Heart right ventricle (tissue), 16 donors: ENCODE results near the gene MYCBP2. TPM values are rescaled to one million over a fixed set of nuclear protein-coding genes. Genes with fewer than 3 reads are reported as not detected.

Experiments
- ATAC-seq, 8 donors: fragments of 200-7000 bp; cut with Tn5 transposase; one replicate each; pipeline ENCODE4 v1.9.1; 2020; ENCODE audit warnings: mild to moderate bottlenecking in 8 of 8, moderate library complexity in 8 of 8, moderate number of reproducible peaks in 1 of 8
- DNase-seq, 2 donors: peaks; one replicate each; pipeline ENCODE4 v3.0.0-alpha.2; 2020
- H3K27ac ChIP-seq, 10 donors: fragments of 200-600 bp; sonication (generic) in 2 of 10; one replicate each; pipeline versions ENCODE4 v1.5.0 to v1.8.0; 2020 to 2022; ENCODE audit warnings: mild to moderate bottlenecking in 3 of 10
- H3K27me3 ChIP-seq, 7 donors: fragments of 200-600 bp; one replicate each; pipeline ENCODE4 v1.8.0; 2021 to 2022; ENCODE audit warnings: mild to moderate bottlenecking in 2 of 7
- H3K36me3 ChIP-seq, 9 donors: fragments of 200-600 bp; sonication (generic) in 1 of 9; one replicate each; pipeline versions ENCODE4 v1.5.0 to v1.8.0; 2020 to 2022; ENCODE audit warnings: mild to moderate bottlenecking in 2 of 9
- H3K4me1 ChIP-seq, 9 donors: fragments of 200-600 bp; sonication (generic) in 1 of 9; one replicate each; pipeline versions ENCODE4 v1.5.0 to v1.8.0; 2020 to 2022; ENCODE audit warnings: mild to moderate bottlenecking in 4 of 9
- H3K4me3 ChIP-seq, 10 donors: fragments of 200-600 bp; sonication (generic) in 2 of 10; one replicate each; pipeline versions ENCODE4 v1.5.0 to v1.8.0; 2020 to 2022; ENCODE audit warnings: mild to moderate bottlenecking in 7 of 10, moderate library complexity in 2 of 10
- H3K9me3 ChIP-seq, 11 donors: fragments of 200-600 bp in 10 of 11; sonication (generic) in 2 of 11; one replicate each; pipeline versions ENCODE4 v1.5.0 to v1.8.0; 2013 to 2022; ENCODE audit warnings: mild to moderate bottlenecking in 2 of 11, control low read depth in 1 of 11, moderate library complexity in 1 of 11
- WGBS, 2 donors: extraction: QIAGEN DNeasy Blood & Tissue Kit; methylation state at CpG; one replicate each; pipeline ENCODE4 v1.1.7; 2013; ENCODE audit warnings: inconsistent platforms in 1 of 2; 5-methylcytosine and 5-hydroxymethylcytosine counted together
- intact Hi-C, 10 donors: fragments of 100-400 bp; cut with DNase I; formaldehyde crosslinking; loops; one replicate each; pipeline versions ENCODE4 v1.11.1 to v1.14.2; 2022
- polyA plus RNA-seq, 2 donors: library from polyadenylated mRNA; stranded (reverse); fragments of 200-250 nt; gene quantifications; one replicate each; pipeline ENCODE4 v1.2.3, GENCODE V29; 2013
- total RNA-seq, 10 donors: library from RNA; stranded (reverse); fragmentation: NEBNext Ultra II Directional in 3 of 10; extraction: Animal tissue kit (Norgen Biotek cat#: 25700) in 3 of 10; gene quantifications; one replicate each; pipeline versions ENCODE4 v1.2.1 to v1.2.4, GENCODE V29; 2021 to 2023
- TF ChIP-seq, protein P1 (sequence below), 9 donors: fragments of 200-600 bp; sonication (generic) in 2 of 9; IDR thresholded peaks; one replicate each; pipeline versions ENCODE4 v1.5.0 to v1.8.0; 2021 to 2022; ENCODE audit warnings: antibody characterized with exemption in 9 of 9, mild to moderate bottlenecking in 5 of 9, moderate library complexity in 1 of 9
- donor health status: Arrhythmogenic right ventricular cardiomyopathy.
- donor health status: ischemic (EF 13 %, LVEDD 7.1; RV severe dilation, severe dysfunction).
- donor health status: healthy with polysubstance abuse.
- donor health status: DM: no; HTN: yes; CAD: no.
- donor health status: DM: no; HTN: no; CAD: no.
- donor health status: ischemic (EF 25% LVEDD 6.9; RV normal size, moderate dysfunction).
- donor health status: ischemic (EF 25% LVEDD 5.7; RV mildly dilated, moderate dysfunction).
- donor health status: healthy.
- donor health status: DM: yes; HTN: yes; CAD: no.
- donor health status: Ischemic cardiomyopathy.
- donor health status: ischemic (EF 35%, LVEDD 5.7; RV mildly dilated, moderate dysfunction).
- donor health status: nonischemic (EF 11% LVEDD 7.7; RV severe dilation, severe dysfunction).
- donor health status: DM: yes; HTN: yes; CAD: no.
- donor health status: PGD.
- donor health status: ischemic (EF 29% LVEDD 5.4; RV normal size, mild dysfunction).
- donor health status: nonischemic (EF 23%, LVEDD 6.1; RV moderate dilation, normal function).

Gene MYCBP2
- total and polyA plus RNA-seq, 12 donors, result 18.6 to 70.7 (median 52.4) TPM

DNA sequence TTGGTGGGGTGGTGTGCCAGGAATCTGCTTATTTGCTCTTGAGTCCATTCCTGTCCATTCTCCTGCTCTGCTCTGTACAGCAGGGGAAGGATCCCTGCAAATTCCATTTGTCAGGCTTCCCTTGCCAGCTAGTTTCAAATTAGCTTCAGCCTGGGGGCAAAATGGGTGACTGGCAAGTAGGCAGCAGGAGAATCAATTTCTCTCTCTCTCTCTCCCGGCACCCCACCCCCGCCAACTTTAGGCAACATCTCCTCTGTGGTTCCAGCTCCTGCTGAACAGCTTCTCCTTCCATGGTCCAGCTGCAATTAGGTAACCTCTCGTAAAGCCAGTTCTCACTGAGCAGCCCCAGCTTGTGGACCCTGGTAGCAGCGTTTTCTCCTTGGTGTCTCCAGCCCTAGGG, 6.7 kb upstream of the MYCBP2 start:
- H3K4me3 ChIP-seq, result no peak overlapping the region
- DNase-seq (no peak), ATAC-seq (no peak)
- TF ChIP-seq, protein P1, sequence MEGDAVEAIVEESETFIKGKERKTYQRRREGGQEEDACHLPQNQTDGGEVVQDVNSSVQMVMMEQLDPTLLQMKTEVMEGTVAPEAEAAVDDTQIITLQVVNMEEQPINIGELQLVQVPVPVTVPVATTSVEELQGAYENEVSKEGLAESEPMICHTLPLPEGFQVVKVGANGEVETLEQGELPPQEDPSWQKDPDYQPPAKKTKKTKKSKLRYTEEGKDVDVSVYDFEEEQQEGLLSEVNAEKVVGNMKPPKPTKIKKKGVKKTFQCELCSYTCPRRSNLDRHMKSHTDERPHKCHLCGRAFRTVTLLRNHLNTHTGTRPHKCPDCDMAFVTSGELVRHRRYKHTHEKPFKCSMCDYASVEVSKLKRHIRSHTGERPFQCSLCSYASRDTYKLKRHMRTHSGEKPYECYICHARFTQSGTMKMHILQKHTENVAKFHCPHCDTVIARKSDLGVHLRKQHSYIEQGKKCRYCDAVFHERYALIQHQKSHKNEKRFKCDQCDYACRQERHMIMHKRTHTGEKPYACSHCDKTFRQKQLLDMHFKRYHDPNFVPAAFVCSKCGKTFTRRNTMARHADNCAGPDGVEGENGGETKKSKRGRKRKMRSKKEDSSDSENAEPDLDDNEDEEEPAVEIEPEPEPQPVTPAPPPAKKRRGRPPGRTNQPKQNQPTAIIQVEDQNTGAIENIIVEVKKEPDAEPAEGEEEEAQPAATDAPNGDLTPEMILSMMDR (IDR thresholded peaks at IDR 0.05), result no peak
- no peak overlapping the region for H3K27ac ChIP-seq
- peaks cover 0 to 20% (median 5%) of the 10 kb centered on the region in 9 donors for H3K4me1 ChIP-seq
- peaks cover 0 to 5% (median 0%) of the 10 kb centered on the region in 7 donors for H3K27me3 ChIP-seq
- intact Hi-C loops, result no loop called here
- H3K9me3 ChIP-seq, result no peaks in the 10 kb centered on the region
- H3K36me3 ChIP-seq, result no peaks in the 10 kb centered on the region
- 76 to 90% methylated on average over 4 of the region's 4 CpGs for WGBS, 2 donors

DNA sequence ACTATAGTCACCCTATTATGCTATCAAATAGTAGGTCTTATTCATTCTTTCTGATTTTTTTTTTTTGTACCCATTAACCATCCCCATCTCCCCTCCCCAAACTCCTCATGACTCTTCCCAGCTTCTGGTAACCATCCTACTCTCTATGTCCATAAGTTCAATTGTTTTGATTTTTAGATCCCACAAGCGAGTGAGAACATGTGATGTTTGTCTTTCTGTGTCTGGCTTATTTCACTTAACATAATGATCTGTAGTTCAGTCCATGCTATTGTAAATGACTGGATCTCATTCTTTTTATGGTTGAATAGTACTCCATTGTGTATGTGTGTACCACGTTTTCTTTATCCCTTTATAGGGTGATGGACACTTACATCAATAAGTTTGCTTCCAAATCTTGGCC, 4.5 kb upstream of the MYCBP2 start:
- no peak for ATAC-seq
- H3K9me3 ChIP-seq, result no peaks in the 10 kb centered on the region
- H3K27ac ChIP-seq, result no peak overlapping the region
- 89 to 95% methylated on average over 2 of the region's 2 CpGs for WGBS, 2 donors
- no peak for DNase-seq
- H3K4me1 ChIP-seq, result peaks cover 0 to 30% (median 19%) of the 10 kb centered on the region in 9 donors
- H3K4me3 ChIP-seq, result no peak overlapping the region
- no peaks in the 10 kb centered on the region for H3K27me3 ChIP-seq
- no peaks in the 10 kb centered on the region for H3K36me3 ChIP-seq
- TF ChIP-seq, protein P1 (IDR thresholded peaks at IDR 0.05), result no peak
- intact Hi-C loops, result no loop called here

DNA sequence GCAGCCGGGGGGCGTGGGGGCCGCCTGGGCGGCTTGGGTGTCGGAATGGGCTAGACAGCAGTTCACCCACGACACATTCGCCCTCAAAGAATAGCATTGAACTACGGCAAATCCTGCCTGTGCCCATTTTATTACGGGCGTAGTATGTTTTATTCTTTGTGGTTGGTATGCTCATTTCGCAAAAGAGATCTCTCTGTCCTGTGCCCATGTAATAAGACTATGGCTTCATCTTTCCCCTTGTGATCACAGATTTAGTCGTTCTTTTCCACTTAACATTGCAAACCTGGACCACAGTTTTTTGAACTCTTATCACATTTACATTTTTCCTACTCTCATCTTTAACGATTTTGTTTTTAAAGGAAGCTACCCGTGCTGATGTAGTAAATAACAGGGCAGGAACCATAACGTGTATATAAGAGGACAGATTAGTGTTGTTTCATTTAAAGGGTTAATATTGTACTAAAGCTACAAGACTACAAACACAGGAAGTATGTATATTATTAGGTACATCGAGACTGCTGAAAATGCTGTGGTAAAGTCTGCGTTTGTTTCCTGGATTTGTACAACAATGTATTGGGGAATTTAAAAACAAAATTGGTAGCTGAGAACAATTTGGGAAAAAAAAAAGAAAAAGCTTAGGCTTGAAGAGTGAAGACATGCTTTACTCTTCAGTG, 3.2 kb upstream of the MYCBP2 start:
- H3K36me3 ChIP-seq, result no peaks in the 10 kb centered on the region
- intact Hi-C loops, result loop anchor here in 4 of 10 donors (5.0 to 10.0 kb wide), 4 partner anchors 48 to 303 kb away; partner anchors contain the start of gene FBXL3 (in 1 of the 4)
- peaks cover 0 to 33% (median 21%) of the 10 kb centered on the region in 9 donors for H3K4me1 ChIP-seq
- H3K4me3 ChIP-seq, result peak overlapping the region; percentile 68 to 97 (median 82)
- DNase-seq (no peak), ATAC-seq (peak in 4 of 8 donors; percentile 0 to 2 (median 0))
- no peaks in the 10 kb centered on the region for H3K9me3 ChIP-seq
- no peaks in the 10 kb centered on the region for H3K27me3 ChIP-seq
- H3K27ac ChIP-seq, result peak overlapping the region; percentile 70 to 94 (median 87)
- WGBS, 2 donors, result 0 to 1% methylated on average over 17 of the region's 17 CpGs
- TF ChIP-seq, protein P1 (IDR thresholded peaks at IDR 0.05), result no peak

DNA sequence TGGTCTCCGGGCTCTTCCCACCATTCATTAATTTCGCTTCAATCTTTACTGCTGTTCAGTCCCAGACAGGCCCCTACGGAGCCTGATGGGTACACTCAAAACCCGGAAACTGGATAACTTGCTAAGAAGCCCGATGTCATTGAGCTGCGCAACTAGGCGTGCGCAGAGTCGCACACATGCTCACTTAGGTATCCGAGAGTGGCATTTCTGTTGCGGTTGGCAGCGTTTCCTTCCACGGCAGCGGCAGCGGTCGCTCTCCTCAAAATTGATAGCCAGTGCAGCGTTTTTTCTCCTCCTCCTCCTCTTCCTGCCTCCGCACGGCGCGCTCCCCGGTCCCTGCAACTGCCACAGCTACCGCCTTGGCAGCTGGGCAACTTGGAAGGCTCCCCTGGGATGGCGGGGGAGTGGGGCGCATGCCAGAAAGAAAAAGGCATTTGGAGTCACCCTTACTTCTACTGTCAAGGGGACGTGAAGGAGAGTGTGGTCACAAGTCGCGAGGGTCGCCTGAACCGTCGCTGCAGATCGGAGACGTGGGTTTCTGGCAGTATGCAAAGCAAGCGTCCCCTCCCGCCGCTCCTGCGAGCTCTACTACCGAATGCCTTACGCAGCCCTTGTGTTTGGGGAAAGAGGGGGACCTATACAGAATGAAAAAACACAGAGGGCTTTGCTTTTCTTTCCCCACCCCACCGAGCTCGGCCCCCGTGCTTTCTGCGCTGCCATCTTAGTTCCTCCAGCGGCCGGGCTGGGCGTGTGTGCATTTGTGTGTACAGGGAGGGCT, 2.4 kb upstream of the MYCBP2 start:
- 0% methylated on average over 46 of the region's 46 CpGs for WGBS, 2 donors
- Histone ChIP-seq H3K27me3 (no peaks in the 10 kb centered on the region), H3K9me3 (no peaks in the 10 kb centered on the region), H3K36me3 (no peaks in the 10 kb centered on the region), H3K4me3 (peak overlapping the region; percentile 68 to 97 (median 82)), H3K27ac (peak overlapping the region; percentile 70 to 94 (median 87)), H3K4me1 (peaks cover 0 to 40% (median 29%) of the 10 kb centered on the region in 9 donors)
- peak; percentile 75 to 86 for DNase-seq
- TF ChIP-seq, protein P1 (IDR thresholded peaks at IDR 0.05), result peak in 2 of 9 donors; percentile 8 to 12
- ATAC-seq, result peak; percentile 74 to 88 (median 86)
- intact Hi-C loops, result loop anchor here in 4 of 10 donors (5.0 to 10.0 kb wide), 4 partner anchors 47 to 302 kb away; partner anchors contain the start of gene FBXL3 (in 1 of the 4)
